GM19324 (cell line): ENCODE measurements around the gene MAGEB6B.
"Not testable (repeated sequence)": the region's sequence is repeated elsewhere in the genome, so short reads cannot be mapped to it uniquely, and the experiment has no call there.

Experiments used
- ATAC-seq: cut with Tn5 transposase; IDR thresholded peaks from one replicate; pipeline ENCODE4 v1.9.1; 2021; ENCODE audit warnings: mild to moderate bottlenecking, moderate library complexity; ENCODE audit not compliant: unreplicated experiment, low FRiP score

MAGEB6B gene, protein sequence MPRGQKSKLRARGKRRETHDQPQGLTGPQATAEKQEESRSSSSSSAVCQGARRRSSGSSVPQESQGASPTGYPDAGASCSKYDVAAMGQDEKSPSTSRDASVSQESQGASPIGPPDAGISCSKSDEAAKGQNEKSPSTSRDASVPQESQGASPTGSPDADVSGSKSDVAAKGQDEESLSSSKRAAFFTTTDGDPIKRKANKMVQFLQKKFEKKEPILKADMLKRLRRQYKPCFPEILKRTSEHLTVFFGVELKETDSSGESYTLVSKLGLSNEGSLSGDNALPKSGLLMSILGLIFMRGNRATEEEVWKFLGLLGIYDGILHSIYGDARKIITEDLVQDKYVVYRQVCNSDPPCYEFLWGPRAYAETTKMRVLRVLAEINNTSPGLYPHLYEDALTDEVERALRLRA

DNA sequence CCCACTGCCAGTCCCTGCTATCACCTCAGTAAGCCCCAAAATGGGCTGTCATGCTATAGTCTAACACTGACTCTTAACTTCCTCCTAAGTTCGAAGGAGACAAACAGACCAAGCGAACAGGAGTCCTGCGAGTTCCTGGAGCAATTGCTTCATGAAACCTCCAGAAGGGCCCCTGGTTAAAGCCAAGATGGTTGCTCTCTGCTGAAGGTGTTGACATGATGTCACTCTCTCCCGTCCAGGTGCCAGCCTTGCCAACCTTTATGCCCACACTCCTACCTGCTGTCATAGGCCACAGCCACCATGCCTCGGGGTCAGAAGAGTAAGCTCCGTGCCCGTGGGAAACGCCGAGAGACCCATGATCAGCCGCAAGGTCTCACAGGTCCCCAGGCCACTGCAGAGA lies at the start of gene MAGEB6B:
Gene MAGEB6B (plus strand): TSS at position 301 of the 400 bp plus-strand sequence. CDS start 0 bp downstream, at position 301.
- no peak for ATAC-seq

DNA sequence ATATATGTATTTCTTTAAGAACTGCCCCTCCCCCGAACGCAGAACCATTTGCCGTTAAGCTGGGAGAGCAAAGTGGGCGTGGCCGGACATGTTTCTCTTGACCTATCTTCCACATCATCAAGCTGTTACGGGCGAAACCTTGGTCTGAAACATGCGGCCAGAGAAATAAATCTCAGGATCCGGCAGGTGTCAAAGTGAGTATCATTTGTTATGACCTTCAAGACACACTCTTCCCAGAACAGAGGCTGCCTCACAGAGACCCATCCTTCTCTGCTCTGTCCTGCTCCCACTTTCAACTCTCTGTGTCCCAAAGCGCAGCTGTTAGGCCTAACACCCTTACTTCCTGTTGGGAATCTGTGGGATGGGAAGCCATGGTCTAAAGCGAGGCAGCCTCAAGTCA lies 22.1 kb upstream of the MAGEB6B start, which contains the start of gene MAGEB18:
Gene MAGEB18 (plus strand): TSS at position 70 of the 400 bp plus-strand sequence. CDS start 643 bp downstream, outside the sequence.
- no peak for ATAC-seq

DNA sequence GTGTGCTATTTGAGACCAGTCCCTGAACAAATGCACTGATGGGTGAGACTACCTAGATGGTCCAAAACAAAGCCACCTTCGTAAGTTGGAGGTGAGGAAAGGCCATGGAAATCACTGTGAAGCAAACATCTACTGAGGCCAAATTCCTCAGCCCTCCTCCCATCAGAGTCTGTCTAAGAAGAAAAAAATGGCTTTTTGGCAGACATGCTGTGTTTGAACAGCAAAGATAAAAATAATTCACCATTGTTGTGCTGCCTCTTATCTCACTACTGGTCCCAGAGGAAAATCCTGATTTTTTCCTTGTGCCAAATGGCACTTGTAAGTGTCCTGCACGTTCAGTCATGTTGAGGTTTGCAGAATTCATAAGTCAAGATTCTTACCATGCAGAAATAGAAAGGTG lies 14.4 kb upstream of the MAGEB6B start:
- no peak for ATAC-seq

DNA sequence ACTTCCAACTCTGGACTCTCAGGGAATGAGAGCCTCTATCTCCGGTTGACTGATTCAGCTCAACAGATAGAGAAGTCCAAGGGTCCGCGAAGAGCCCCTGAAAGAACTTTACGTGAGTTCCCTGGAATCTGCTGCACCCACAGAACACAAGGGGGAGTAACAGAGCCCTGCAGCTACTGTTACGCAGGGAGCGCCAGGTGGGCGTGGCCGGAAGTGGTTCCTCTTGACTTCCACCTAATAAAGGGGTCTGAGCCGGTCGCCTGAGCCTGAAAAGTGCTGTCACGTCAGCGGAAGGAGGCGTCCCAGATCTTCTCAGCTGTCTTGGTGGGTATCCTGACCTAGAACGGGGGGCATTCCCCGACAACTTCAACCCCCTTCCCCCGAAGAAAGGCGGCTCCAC lies 31.8 kb downstream of the MAGEB6B start, which contains the start of gene MAGEB6:
Gene MAGEB6 (plus strand): TSS at position 237 of the 400 bp plus-strand sequence. CDS start 1,407 bp downstream, outside the sequence.
- no peak for ATAC-seq

DNA sequence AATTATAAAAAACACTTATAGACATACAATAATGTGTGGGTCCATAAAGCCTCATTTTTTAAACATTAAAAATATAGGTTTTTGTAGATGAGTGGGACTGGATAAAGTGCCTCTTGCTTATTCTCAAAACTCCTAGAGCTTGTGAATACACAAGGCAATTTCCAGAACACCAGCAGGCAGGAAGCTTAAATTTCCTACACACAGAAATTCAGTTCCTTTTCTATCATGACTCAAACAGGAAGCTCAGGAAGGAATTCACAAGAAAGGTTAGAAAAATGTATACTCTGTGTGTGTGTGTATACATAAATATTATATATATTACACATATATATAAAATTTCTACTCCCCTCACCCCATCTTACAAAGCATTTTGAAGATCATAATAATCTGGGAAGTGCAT lies 43.2 kb downstream of the MAGEB6B start:
- ATAC-seq: no peak

DNA sequence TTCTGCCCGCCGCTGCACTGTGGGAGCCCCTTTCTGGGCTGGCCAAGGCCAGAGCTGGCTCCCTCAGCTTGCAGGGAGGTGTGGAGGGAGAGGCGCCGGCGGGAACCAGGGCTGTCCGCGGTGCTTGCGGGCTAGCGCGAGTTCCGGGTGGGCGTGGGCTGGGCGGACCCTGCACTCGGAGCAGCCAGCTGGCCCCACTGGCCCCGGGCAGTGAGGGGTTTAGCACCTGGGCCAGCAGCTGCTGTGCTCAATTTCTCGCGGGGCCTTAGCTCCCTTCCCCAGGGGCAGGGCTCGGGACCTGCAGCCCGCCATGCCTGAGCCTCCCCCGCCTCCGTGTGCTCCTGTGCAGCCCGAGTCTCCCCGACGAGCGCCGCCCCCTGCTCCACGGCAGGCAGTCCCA lies 44.3 kb downstream of the MAGEB6B start:
- ATAC-seq: not testable (repeated sequence)

DNA sequence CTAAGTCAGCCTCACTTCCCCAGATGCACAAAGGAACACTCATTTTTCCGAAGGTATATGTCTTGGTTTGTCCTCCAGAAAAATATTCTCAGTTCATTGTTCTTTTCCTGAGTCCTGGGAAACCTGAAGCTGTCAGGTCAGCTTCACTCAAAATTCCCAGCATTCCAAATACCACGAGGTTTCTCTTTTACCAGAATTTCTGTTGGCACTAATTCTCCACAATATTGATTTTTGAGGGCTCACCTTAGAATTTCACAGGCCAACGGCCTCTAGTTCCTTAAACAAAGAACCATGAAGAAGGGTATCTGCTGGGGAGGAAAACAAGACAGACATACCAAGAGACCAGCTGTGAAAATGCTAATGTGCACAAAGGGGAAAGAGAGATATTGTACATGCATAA lies 47.6 kb downstream of the MAGEB6B start:
- ATAC-seq: no peak
